ENCODE data around the gene ZNF24. TPM values are rescaled to one million over a fixed set of nuclear protein-coding genes. Genes with fewer than 3 reads are reported as not detected.

ZNF24 gene
- polyA plus RNA-seq, 1 experiment: 25.7 TPM

- ChIA-PET POLR2A (no interaction called here), CTCF (interaction anchor here (1.6 to 2.8 kb wide), 2 partner anchors 12 to 19 kb away, joined by 5 to 15 read pairs; no protein-coding TSS in a partner anchor)
- no peaks in the 10 kb centered on the region; the same call in 1 of the 2 replicates for H3K9me3 ChIP-seq (ENCODE audit: control insufficient read depth, insufficient read depth, low read length)
- no peak overlapping the region for H3K27ac ChIP-seq (ENCODE audit: low read depth, low read length)
- TF ChIP-seq CTCF (IDR thresholded peaks at IDR 0.05; ENCODE audit: low read depth, low read length): no peak
- H3K4me3 ChIP-seq (ENCODE audit: low read depth, low read length): no peak overlapping the region
- peaks cover 3% of the 10 kb centered on the region for H3K27me3 ChIP-seq (ENCODE audit: control insufficient read depth, insufficient read depth, low read length)
- DNase-seq (ENCODE audit: low read depth, low spot score): no peak
These were observed 30.5 kb upstream of the ZNF24 start for GRCh38 chr18:35374708-35375107.

GRCh38 chr18:35371412-35372195, 27.4 kb upstream of the ZNF24 start:
- Histone ChIP-seq H3K9me3 (ENCODE audit: control insufficient read depth, insufficient read depth, low read length) (no peaks in the 10 kb centered on the region), H3K27ac (ENCODE audit: low read depth, low read length) (no peak overlapping the region), H3K27me3 (ENCODE audit: control insufficient read depth, insufficient read depth, low read length) (no peaks in the 10 kb centered on the region), H3K4me3 (ENCODE audit: low read depth, low read length) (no peak overlapping the region)
- ChIA-PET POLR2A (no interaction called here), CTCF (interaction anchor here (0.6 to 2.8 kb wide), 3 partner anchors 14 to 132 kb away, joined by 3 to 15 read pairs (median 14); no protein-coding TSS in a partner anchor)
- TF ChIP-seq CTCF (IDR thresholded peaks at IDR 0.05; ENCODE audit: low read depth, low read length): no peak
- no peak for DNase-seq (ENCODE audit: low read depth, low spot score)

GRCh38 chr18:35369126-35369525, 24.9 kb upstream of the ZNF24 start:
- TF ChIP-seq CTCF (IDR thresholded peaks at IDR 0.05; ENCODE audit: low read depth, low read length): no peak
- Histone ChIP-seq H3K9me3 (ENCODE audit: control insufficient read depth, insufficient read depth, low read length) (no peaks in the 10 kb centered on the region), H3K4me3 (ENCODE audit: low read depth, low read length) (no peak overlapping the region), H3K27ac (ENCODE audit: low read depth, low read length) (no peak overlapping the region), H3K27me3 (ENCODE audit: control insufficient read depth, insufficient read depth, low read length) (no peaks in the 10 kb centered on the region)
- ChIA-PET CTCF (interaction anchor here (1.4 to 2.7 kb wide), 2 partner anchors 17 to 138 kb away, joined by 4 to 14 read pairs; no protein-coding TSS in a partner anchor), POLR2A (no interaction called here)
- DNase-seq (ENCODE audit: low read depth, low spot score): no peak

DNA sequence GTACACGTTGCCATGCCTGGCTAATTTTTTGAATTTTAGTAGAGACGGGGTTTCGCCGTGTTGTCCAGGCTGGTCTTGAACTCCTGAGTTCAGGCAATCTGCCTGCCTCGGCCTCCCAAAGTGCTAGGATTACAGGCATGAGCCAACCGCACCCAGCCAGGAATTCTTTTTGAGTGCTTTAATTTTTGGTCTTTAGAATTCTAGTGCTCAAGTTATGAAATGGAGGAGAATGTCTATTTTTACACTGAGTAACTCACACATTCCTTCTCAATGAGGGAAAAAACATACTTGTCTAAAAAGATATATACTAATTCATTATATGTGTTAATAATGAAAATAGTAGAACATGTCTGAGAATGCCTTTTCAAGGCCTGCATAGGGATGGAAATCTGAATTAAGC, 24.4 kb upstream of the ZNF24 start:
- DNase-seq (ENCODE audit: low read depth, low spot score): no peak
- Histone ChIP-seq H3K9me3 (ENCODE audit: control insufficient read depth, insufficient read depth, low read length) (no peaks in the 10 kb centered on the region), H3K27ac (ENCODE audit: low read depth, low read length) (no peak overlapping the region), H3K27me3 (ENCODE audit: control insufficient read depth, insufficient read depth, low read length) (no peaks in the 10 kb centered on the region), H3K4me3 (ENCODE audit: low read depth, low read length) (no peak overlapping the region)
- no peak for TF ChIP-seq CTCF (IDR thresholded peaks at IDR 0.05; ENCODE audit: low read depth, low read length)
- POLR2A ChIA-PET: no interaction called here
- CTCF ChIA-PET: interaction anchor here (0.8 to 1.4 kb wide), 2 partner anchors 18 to 137 kb away, joined by 3 to 4 read pairs; no protein-coding TSS in a partner anchor

DNA sequence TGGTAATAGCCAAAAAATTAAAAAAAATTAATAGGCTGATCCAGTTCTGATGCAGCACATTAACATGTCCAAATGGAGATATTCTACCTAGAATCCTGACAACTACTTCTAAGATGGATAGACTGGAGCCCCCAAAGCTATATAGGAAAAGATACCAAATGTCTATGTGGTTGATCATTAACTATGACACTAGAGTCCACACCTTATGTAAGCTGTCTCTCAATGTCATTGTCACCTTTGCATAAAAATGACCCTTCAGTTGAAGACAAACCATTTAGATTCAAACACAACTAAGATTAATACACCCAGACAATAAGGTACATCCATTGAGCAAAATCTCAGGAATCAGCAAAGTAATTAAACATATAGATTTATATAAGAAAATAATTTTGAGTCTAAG, 18.3 kb upstream of the ZNF24 start:
- TF ChIP-seq CTCF (IDR thresholded peaks at IDR 0.05; ENCODE audit: low read depth, low read length): no peak
- CTCF ChIA-PET: interaction anchor here (0.9 to 3.5 kb wide), 3 partner anchors 24 to 395 kb away, joined by 4 to 13 read pairs (median 5); no protein-coding TSS in a partner anchor

More for the DNA sequence above, 18.3 kb upstream of the ZNF24 start:
- POLR2A ChIA-PET: no interaction called here
- no peak for DNase-seq (ENCODE audit: low read depth, low spot score)
- no peaks in the 10 kb centered on the region for H3K9me3 ChIP-seq (ENCODE audit: control insufficient read depth, insufficient read depth, low read length)
- H3K27me3 ChIP-seq (ENCODE audit: control insufficient read depth, insufficient read depth, low read length): no peaks in the 10 kb centered on the region
- H3K27ac ChIP-seq (ENCODE audit: low read depth, low read length): no peak overlapping the region
- no peak overlapping the region for H3K4me3 ChIP-seq (ENCODE audit: low read depth, low read length)

Data from AG04450 (cell line).